Amygdala (tissue), 56 donors: ENCODE data around the gene ZNF500.
"Not testable (repeated sequence)": the region's sequence is repeated elsewhere in the genome, so short reads cannot be mapped to it uniquely, and the experiment has no call there.

Experiments
- DNase-seq, 56 donors: peaks; one replicate each; lab custom pipeline; 2025; lab: John Stamatoyannopoulos, UW

Gene ZNF500

GRCh38 chr16:4797805-4798252 is 30.9 kb upstream of the ZNF500 start:
- no peak for DNase-seq

DNA sequence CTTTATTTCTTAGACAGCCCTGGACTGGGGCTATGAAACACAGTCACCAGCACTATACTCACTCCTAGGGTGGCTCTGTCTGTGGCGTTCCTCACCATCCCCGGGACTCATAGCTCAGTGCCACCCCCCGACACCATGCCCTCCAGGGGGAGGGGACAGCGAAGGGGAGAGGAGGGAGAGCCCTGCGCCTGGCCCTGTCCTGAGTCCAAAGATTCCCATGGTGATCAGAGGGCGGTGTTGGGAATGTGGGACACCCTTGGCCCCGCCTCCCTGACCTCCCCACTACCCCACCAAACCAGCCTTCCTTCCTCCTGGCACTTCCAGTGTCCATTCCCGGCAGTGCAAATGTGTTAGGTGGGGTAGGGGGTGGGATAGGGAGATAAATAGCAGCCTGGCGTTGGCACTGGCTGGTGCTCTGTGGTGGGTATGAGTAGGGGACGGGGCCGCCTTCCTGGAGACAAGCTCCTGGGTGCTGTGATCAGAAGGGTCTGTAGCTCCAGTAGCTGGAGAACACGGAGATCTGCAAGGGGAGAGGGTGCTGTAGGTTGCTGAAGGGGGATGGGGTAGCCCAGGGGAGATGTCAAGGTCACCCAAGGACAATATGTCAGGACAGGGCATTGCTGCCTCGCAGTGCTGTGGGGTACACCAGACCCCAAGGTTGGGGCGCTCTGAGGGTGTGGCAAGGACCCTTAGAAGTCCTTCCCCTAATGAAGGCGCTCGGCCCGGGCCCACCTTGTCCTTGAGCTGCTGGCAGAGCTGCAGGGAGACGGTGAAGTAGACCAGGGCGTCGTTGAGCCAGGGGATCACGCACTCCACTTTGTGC is 30.2 kb upstream of the ZNF500 start:
- peak in 1 of 56 donors; percentile 8 for DNase-seq

DNA sequence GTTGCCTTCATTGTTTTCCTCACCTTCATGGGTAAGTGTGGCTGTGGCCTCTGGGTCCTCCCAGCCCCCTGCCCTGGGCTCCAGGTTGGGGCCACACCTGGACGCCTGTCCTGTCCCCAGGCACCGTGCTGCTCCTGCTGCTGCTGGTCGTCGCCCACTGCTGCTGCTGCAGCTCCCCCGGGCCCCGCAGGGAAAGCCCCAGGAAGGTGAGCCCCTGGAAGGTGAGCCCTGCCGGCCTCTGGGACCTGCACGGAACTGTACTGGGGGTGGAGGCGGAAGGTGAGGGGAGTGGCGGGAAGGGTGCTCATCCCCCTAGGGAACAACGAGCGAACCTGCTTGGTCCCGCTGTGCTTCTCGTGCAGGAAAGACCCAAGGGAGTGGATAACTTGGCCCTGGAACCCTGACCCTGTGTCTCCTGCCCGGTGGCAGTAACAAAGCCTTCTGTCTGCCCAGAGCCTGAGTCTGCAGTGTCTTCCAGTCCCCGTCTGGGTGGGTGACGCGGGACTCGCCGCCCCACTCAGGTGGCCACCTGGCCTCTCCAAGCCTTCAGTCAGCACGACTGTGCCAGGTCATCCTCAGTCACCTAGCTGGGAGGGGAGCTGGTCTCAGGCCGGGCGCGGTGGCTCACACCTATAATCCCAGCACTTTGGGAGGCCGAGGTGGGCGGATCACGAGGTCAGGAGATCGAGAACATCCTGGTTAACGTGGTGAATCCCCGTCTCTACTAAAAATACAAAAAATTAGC is 29.0 kb upstream of the ZNF500 start:
- DNase-seq = no peak

- peak in 4 of 56 donors; percentile 16 to 35 (median 20) for DNase-seq
Measured at GRCh38 chr16:4795181-4795827, 28.3 kb upstream of the ZNF500 start, which contains the start of gene SMIM22. Gene SMIM22, plus strand, starts transcription at chr16:4795369. Its CDS starts 366 bp downstream, at chr16:4795735.

DNA sequence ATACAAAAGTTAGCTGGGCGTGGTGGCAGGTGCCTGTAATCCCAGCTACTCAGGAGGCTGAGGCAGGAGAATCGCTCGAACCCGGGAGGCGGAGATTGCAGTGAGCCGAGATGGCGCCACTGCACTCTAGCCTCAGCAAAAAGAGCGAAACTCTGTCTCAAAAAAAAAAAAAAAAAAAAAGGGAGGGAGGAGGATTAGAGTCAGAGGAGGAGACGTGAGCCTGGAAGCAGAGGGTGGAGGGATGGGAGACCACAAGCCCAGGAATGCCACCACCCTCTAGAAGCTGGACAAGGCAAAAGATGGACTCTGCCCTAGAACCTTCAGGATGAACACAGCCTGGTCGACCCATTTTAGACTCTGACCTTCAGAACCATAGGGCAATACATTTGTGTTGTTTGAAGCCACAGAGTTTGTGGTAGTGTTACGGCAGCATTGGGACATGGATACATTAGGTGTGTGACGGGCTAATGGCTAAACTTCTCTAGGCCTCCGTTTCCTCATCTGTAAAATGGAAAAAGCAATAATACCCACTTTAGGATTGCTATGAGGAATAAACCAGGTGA is 26.1 kb upstream of the ZNF500 start:
- no peak for DNase-seq

- DNase-seq = no peak
Measured at GRCh38 chr16:4790871-4791270, 23.9 kb upstream of the ZNF500 start.

- no peak for DNase-seq
Measured at GRCh38 chr16:4790261-4790660, 23.3 kb upstream of the ZNF500 start.

DNA sequence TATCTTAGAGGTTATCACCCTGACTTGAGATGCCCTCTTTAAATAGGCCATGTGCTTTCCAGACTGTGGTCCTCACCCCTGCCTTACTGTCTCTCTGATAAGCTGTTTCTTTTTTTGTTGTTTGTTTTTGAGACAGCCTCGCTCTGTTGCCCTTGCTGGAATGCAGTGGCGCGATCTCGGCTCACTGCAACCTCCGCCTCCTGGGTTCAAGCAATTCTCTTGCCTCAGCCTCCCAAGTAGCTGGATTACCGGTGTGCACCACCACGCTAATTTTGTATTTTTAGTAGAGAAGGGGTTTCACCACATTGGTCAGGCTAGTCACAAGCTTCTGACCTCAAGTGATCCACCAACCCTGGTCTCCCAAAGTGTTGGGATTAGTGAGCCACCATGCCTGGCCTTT is 21.9 kb upstream of the ZNF500 start:
- DNase-seq = no peak

GRCh38 chr16:4788489-4788889 is 21.5 kb upstream of the ZNF500 start:
- no peak for DNase-seq

- DNase-seq = no peak
Measured at GRCh38 chr16:4787627-4788482, 20.9 kb upstream of the ZNF500 start, which contains the start of gene SEPTIN12. Gene SEPTIN12, minus strand, starts transcription at chr16:4788345. Its CDS starts 700 bp downstream, at chr16:4787645.

GRCh38 chr16:4787068-4787467 is 20.1 kb upstream of the ZNF500 start:
- no peak for DNase-seq

DNA sequence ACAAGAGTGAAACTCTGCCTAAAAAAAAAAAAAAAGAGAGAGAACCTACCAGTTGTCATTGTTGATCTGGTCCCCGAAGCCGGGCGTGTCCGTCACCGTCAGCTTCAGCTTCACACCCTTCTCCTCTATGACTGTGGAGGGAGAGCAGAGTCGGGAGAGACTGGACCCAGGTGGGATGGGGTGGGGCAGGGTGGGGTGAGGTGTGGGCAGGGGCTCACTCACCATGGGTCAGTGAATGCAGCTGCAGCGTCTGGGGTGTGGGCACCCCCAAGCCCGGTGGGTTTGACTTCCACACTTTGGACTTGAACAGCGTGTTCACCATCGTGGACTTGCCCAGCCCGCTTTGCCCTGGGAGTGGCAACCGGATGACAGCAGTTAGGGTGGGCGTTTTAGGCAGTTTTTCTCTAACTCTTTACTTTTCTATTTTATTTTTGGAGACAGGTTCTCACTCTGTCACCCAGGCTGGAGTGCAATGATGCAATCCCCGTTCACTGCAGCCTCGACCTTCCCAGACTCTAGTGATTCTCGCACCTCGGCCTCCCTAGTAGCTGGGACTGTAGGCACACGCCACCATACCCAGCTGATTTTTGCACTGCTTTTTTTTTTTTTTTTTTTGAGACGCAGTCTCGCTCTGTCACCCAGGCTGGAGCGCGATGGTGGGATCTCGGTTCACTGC is 18.9 kb upstream of the ZNF500 start:
- DNase-seq = no peak

GRCh38 chr16:4784444-4784987 is 17.6 kb upstream of the ZNF500 start:
- DNase-seq = not testable (repeated sequence)

- no peak for DNase-seq
Measured at GRCh38 chr16:4783951-4784336, 17.0 kb upstream of the ZNF500 start.

DNA sequence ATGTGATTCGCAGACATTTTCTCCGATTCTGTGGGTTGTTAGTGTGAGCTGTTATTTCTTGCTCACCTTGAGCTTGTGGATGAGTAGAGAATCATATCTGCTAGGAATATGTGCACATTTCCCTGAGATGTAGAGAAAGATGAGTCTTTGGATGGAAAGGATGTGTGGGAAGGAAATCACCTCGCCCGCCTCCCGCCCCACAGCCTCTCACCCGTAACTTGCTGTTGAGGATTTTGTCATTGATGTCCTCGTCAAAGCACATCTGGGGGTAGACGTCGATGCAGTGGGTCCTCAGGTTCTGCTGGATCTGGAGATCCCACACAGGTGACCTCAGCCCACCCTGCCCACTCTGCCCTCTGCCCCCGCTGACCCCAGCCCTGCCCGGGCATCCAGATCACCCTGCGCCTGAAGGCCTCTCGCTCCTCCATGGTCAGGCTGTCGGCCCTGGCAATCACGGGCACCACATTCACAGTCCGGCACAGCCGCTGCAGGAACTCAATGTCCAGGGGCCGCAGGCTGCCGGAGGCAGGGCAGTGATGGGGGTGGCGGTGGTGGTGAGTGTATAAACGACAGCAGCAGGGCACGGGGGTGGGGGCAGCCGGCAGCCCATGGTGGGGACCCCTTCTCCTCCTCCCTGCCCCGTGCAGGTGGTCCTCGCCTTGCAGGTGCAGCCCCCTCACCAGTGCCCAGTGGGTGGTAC is 16.4 kb upstream of the ZNF500 start:
- DNase-seq = no peak

DNA sequence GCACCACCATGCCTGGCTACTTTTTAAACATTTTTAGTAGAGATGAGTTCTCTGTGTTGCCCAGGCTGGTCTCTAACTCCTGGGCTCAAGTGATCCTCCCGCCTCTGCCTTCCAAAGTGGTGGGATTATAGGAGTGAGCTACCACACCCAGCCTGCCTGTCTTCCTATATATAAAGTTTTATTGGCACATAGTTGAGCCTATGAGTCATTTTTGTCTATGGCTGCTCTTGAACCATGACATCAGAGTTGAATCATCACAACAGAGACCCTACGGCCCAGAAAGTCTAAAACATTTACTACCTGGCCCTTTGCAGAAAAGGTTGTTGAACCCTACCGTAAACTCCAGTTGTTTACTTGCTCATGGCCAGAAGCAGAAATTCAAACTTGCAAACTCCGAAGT is 13.3 kb upstream of the ZNF500 start:
- no peak for DNase-seq

- DNase-seq = no peak
Measured at GRCh38 chr16:4778050-4778392, 11.1 kb upstream of the ZNF500 start.

GRCh38 chr16:4777339-4778049 is 10.5 kb upstream of the ZNF500 start:
- DNase-seq = no peak
